ENCODE measurements around the gene C1QTNF12.

C1QTNF12 gene

GRCh38 chr1:1211541-1212441 is 34.7 kb downstream of the C1QTNF12 start:
- TF ChIP-seq SUZ12 (IDR thresholded peaks at IDR 0.05) (no peak), ARNT (IDR thresholded peaks at IDR 0.05) (no peak), FOXM1 (IDR thresholded peaks at IDR 0.05; ENCODE audit: borderline replicate concordance) (no peak), CTBP1 (IDR thresholded peaks at IDR 0.05; ENCODE audit: borderline replicate concordance) (no peak), FOXA1 (IDR thresholded peaks at IDR 0.05) (no peak), ELF4 (IDR thresholded peaks at IDR 0.05) (no peak), FOXK2 (IDR thresholded peaks at IDR 0.05) (no peak), ZNF384 (IDR thresholded peaks at IDR 0.05) (no peak), LEF1 (IDR thresholded peaks at IDR 0.05; ENCODE audit: borderline replicate concordance) (no peak), SP1 (IDR thresholded peaks at IDR 0.05) (no peak), HDGF (IDR thresholded peaks at IDR 0.05; ENCODE audit: borderline replicate concordance) (no peak), NFRKB (IDR thresholded peaks at IDR 0.05) (no peak), L3MBTL2 (conservative IDR thresholded peaks at IDR 0.05) (no peak), TARDBP (IDR thresholded peaks at IDR 0.05) (no peak), BHLHE40 (IDR thresholded peaks at IDR 0.05; ENCODE audit: borderline replicate concordance) (no peak), PKNOX1 (IDR thresholded peaks at IDR 0.05) (no peak)
- no peak for DNase-seq (ENCODE audit: extremely low spot score)
- ChIA-PET CTCF (no interaction called here), POLR2A (no interaction called here)

GRCh38 chr1:1210726-1211540 is 35.6 kb downstream of the C1QTNF12 start:
- no peak for DNase-seq (ENCODE audit: extremely low spot score)
- TF ChIP-seq FOXA1 (IDR thresholded peaks at IDR 0.05) (no peak), BHLHE40 (IDR thresholded peaks at IDR 0.05; ENCODE audit: borderline replicate concordance) (no peak), SUZ12 (IDR thresholded peaks at IDR 0.05) (no peak), SP1 (IDR thresholded peaks at IDR 0.05) (no peak)
- ChIA-PET POLR2A (no interaction called here), CTCF (no interaction called here)

GRCh38 chr1:1208713-1209433 is 37.6 kb downstream of the C1QTNF12 start:
- TF ChIP-seq LEF1 (IDR thresholded peaks at IDR 0.05; ENCODE audit: borderline replicate concordance) = no peak
- no peak for TF ChIP-seq L3MBTL2 (conservative IDR thresholded peaks at IDR 0.05)
- no peak for TF ChIP-seq ARNT (IDR thresholded peaks at IDR 0.05)
- no peak for TF ChIP-seq TARDBP (IDR thresholded peaks at IDR 0.05)
- TF ChIP-seq FOXA1 (IDR thresholded peaks at IDR 0.05) = no peak
- no peak for TF ChIP-seq CTBP1 (IDR thresholded peaks at IDR 0.05; ENCODE audit: borderline replicate concordance)
- TF ChIP-seq SP1 (IDR thresholded peaks at IDR 0.05) = no peak
- TF ChIP-seq ZNF384 (IDR thresholded peaks at IDR 0.05) = no peak
- TF ChIP-seq NFRKB (IDR thresholded peaks at IDR 0.05) = no peak
- no peak for TF ChIP-seq FOXM1 (IDR thresholded peaks at IDR 0.05; ENCODE audit: borderline replicate concordance)
- TF ChIP-seq HDGF (IDR thresholded peaks at IDR 0.05; ENCODE audit: borderline replicate concordance) = no peak
- TF ChIP-seq PKNOX1 (IDR thresholded peaks at IDR 0.05) = no peak
- no peak for TF ChIP-seq BHLHE40 (IDR thresholded peaks at IDR 0.05; ENCODE audit: borderline replicate concordance)
- TF ChIP-seq SUZ12 (IDR thresholded peaks at IDR 0.05) = no peak
- TF ChIP-seq FOXK2 (IDR thresholded peaks at IDR 0.05) = no peak
- no peak for TF ChIP-seq ELF4 (IDR thresholded peaks at IDR 0.05)
- DNase-seq (ENCODE audit: extremely low spot score) = no peak
- CTCF ChIA-PET = no interaction called here
- POLR2A ChIA-PET = no interaction called here

- no peak for DNase-seq (ENCODE audit: extremely low spot score)
- POLR2A ChIA-PET = no interaction called here
- CTCF ChIA-PET = no interaction called here
- no peak for TF ChIP-seq HDGF (IDR thresholded peaks at IDR 0.05; ENCODE audit: borderline replicate concordance)
- no peak for TF ChIP-seq ARNT (IDR thresholded peaks at IDR 0.05)
- no peak for TF ChIP-seq ELF4 (IDR thresholded peaks at IDR 0.05)
- TF ChIP-seq NFRKB (IDR thresholded peaks at IDR 0.05) = no peak
- TF ChIP-seq LEF1 (IDR thresholded peaks at IDR 0.05; ENCODE audit: borderline replicate concordance) = no peak
- no peak for TF ChIP-seq BHLHE40 (IDR thresholded peaks at IDR 0.05; ENCODE audit: borderline replicate concordance)
- TF ChIP-seq L3MBTL2 (conservative IDR thresholded peaks at IDR 0.05) = no peak
- no peak for TF ChIP-seq FOXK2 (IDR thresholded peaks at IDR 0.05)
- TF ChIP-seq SP1 (IDR thresholded peaks at IDR 0.05) = no peak
- TF ChIP-seq PKNOX1 (IDR thresholded peaks at IDR 0.05) = no peak
- TF ChIP-seq CTBP1 (IDR thresholded peaks at IDR 0.05; ENCODE audit: borderline replicate concordance) = no peak
These were observed 39.0 kb downstream of the C1QTNF12 start for GRCh38 chr1:1207571-1207892.

GRCh38 chr1:1206966-1207531 is 39.5 kb downstream of the C1QTNF12 start:
- CTCF ChIA-PET = no interaction called here
- TF ChIP-seq LEF1 (IDR thresholded peaks at IDR 0.05; ENCODE audit: borderline replicate concordance) (no peak), FOXK2 (IDR thresholded peaks at IDR 0.05) (no peak), SP1 (IDR thresholded peaks at IDR 0.05) (no peak), CTBP1 (IDR thresholded peaks at IDR 0.05; ENCODE audit: borderline replicate concordance) (no peak), HDGF (IDR thresholded peaks at IDR 0.05; ENCODE audit: borderline replicate concordance) (no peak), SUZ12 (IDR thresholded peaks at IDR 0.05) (no peak), FOXA1 (IDR thresholded peaks at IDR 0.05) (no peak), NFRKB (IDR thresholded peaks at IDR 0.05) (no peak), L3MBTL2 (conservative IDR thresholded peaks at IDR 0.05) (no peak), ARNT (IDR thresholded peaks at IDR 0.05) (no peak), FOXM1 (IDR thresholded peaks at IDR 0.05; ENCODE audit: borderline replicate concordance) (no peak), TARDBP (IDR thresholded peaks at IDR 0.05) (no peak), PKNOX1 (IDR thresholded peaks at IDR 0.05) (no peak), ELF4 (IDR thresholded peaks at IDR 0.05) (no peak), ZNF384 (IDR thresholded peaks at IDR 0.05) (no peak), BHLHE40 (IDR thresholded peaks at IDR 0.05; ENCODE audit: borderline replicate concordance) (no peak)
- POLR2A ChIA-PET = no interaction called here
- DNase-seq (ENCODE audit: extremely low spot score) = no peak

Data from HEK293T (cell line).